GM12878 (cell line): ENCODE data around the gene BTBD9. TPM values are rescaled to one million over a fixed set of nuclear protein-coding genes. Genes with fewer than 3 reads are reported as not detected.

Experiments
- ATAC-seq: fragments of 200-7000 bp; cut with Tn5 transposase; 3 replicates; pipeline ENCODE4 v1.9.1; 2020; ENCODE audit warnings: mild to moderate bottlenecking, moderate library complexity
- BruUV-seq: library from RNA; stranded (reverse); fragments of 400-500 nt; replicated peaks from 2 replicates; lab custom pipeline; 2021; lab: Mats Ljungman, UMichigan
- CTCF ChIA-PET: fragments of 300-600 bp; sonication (Branson Sonifier 250); formaldehyde crosslinking; extraction: SDS; loops from one replicate; lab custom pipeline; 2021; ENCODE audit warnings: inconsistent platforms; lab: Yijun Ruan, JAX
- POLR2A ChIA-PET: fragments of 350-600 bp; formaldehyde crosslinking; extraction: SDS; loops from one replicate; lab custom pipeline; 2021; ENCODE audit warnings: inconsistent platforms; lab: Charles Lee
- RAD21 ChIA-PET: fragments of 300-600 bp; sonication (Branson Sonifier 250); formaldehyde crosslinking; loops from one replicate; lab custom pipeline; 2023; ENCODE audit warnings: antibody characterized with exemption; ENCODE audit not compliant: unreplicated experiment; lab: Charles Lee
- SMC1A ChIA-PET: fragments of 300-600 bp; sonication (Branson Sonifier 250); formaldehyde crosslinking; loops from one replicate; lab custom pipeline; 2023; ENCODE audit not compliant: unreplicated experiment, uncharacterized antibody; lab: Charles Lee
- DNase-seq: peaks from one replicate; pipeline ENCODE4 v3.0.0-alpha.2; 2011; ENCODE audit warnings: low read depth, low spot score
- FAIRE-seq: peaks from 3 replicates; lab custom pipeline; 2011; peaks lifted over from hg19 to GRCh38; lab: Jason Lieb, UNC
- H2AFZ ChIP-seq: 2 replicates; pipeline ENCODE4 v1.6.0; 2011; ENCODE audit warnings: low read depth, low read length, control low read depth; ENCODE audit not compliant: control insufficient read depth
- H3K27ac ChIP-seq: 2 replicates; pipeline ENCODE4 v1.5.1; 2011; ENCODE audit warnings: control low read depth; ENCODE audit not compliant: control insufficient read depth, insufficient read depth
- H3K27me3 ChIP-seq, 2 experiments: replicated peaks in 1 of 2; 2 replicates each; pipeline versions ENCODE4 v1.6.0 to v1.6.1; 2011; ENCODE audit warnings: low read length in 1 of 2; ENCODE audit not compliant: control insufficient read depth in 2 of 2, insufficient read depth in 2 of 2
- H3K36me3 ChIP-seq, 2 experiments: 2 replicates each; pipeline ENCODE4 v1.5.1; 2011; ENCODE audit warnings: low read length in 1 of 2; ENCODE audit not compliant: control insufficient read depth in 2 of 2, insufficient read depth in 2 of 2
- H3K4me1 ChIP-seq: 2 replicates; pipeline ENCODE4 v1.6.1; 2011; ENCODE audit warnings: mild to moderate bottlenecking, low read length, moderate library complexity, mixed read lengths; ENCODE audit not compliant: control insufficient read depth, insufficient read depth
- H3K4me2 ChIP-seq: 2 replicates; pipeline ENCODE4 v1.6.0; 2011; ENCODE audit warnings: control low read depth; ENCODE audit not compliant: control insufficient read depth, insufficient read depth
- H3K4me3 ChIP-seq: fragments of 200-600 bp; sonication (generic); 2 replicates; pipeline ENCODE4 v1.5.1; 2016
- H3K79me2 ChIP-seq: 2 replicates; pipeline ENCODE4 v1.6.0; 2011; ENCODE audit warnings: low read length; ENCODE audit not compliant: control insufficient read depth, insufficient read depth
- H3K9ac ChIP-seq: 2 replicates; pipeline ENCODE4 v1.8.0; 2011; ENCODE audit warnings: low read length, control low read depth, mixed read lengths; ENCODE audit not compliant: control insufficient read depth, insufficient read depth
- H3K9me3 ChIP-seq: replicated peaks from 3 replicates; pipeline ENCODE4 v1.5.1; 2011; ENCODE audit warnings: mild to moderate bottlenecking, low read length; ENCODE audit not compliant: control insufficient read depth, insufficient read depth
- H4K20me1 ChIP-seq: 2 replicates; pipeline ENCODE4 v1.6.0; 2011; ENCODE audit not compliant: control insufficient read depth, insufficient read depth
- ATF7 ChIP-seq: fragments of 450-650 bp; IDR thresholded peaks from 2 replicates; pipeline ENCODE4 v1.6.1; 2016; ENCODE audit warnings: low read depth, mild to moderate bottlenecking
- CBFB ChIP-seq: IDR thresholded peaks from 2 replicates; pipeline ENCODE4 v1.6.1; 2016; ENCODE audit warnings: antibody characterized with exemption, low read depth
- CREM ChIP-seq: IDR thresholded peaks from 2 replicates; pipeline ENCODE4 v1.6.1; 2014; ENCODE audit warnings: antibody characterized with exemption, low read depth
- HCFC1 ChIP-seq: fragments of 150-350 bp; IDR thresholded peaks from 2 replicates; pipeline ENCODE4 v1.6.1; 2014; ENCODE audit warnings: low read length
- MAX ChIP-seq: IDR thresholded peaks from 2 replicates; pipeline ENCODE4 v1.6.1; 2012; ENCODE audit warnings: low read depth, low read length, improper control_type of control experiment
- NBN ChIP-seq: fragments of 450-650 bp; IDR thresholded peaks from 2 replicates; pipeline ENCODE4 v1.6.1; 2016
- NFYA ChIP-seq: IDR thresholded peaks from 2 replicates; pipeline ENCODE4 v1.6.1; 2011; ENCODE audit warnings: low read depth, mild to moderate bottlenecking, low read length, improper control_type of control experiment, borderline replicate concordance
- NR2C1 ChIP-seq: fragments of 450-650 bp; IDR thresholded peaks from 2 replicates; pipeline ENCODE4 v1.6.1; 2017; ENCODE audit warnings: antibody characterized with exemption, mild to moderate bottlenecking, moderate library complexity
- POLR2A ChIP-seq: IDR thresholded peaks from 2 replicates; pipeline ENCODE4 v1.6.1; 2011; ENCODE audit warnings: low read depth, mild to moderate bottlenecking, low read length
- RAD51 ChIP-seq: fragments of 450-650 bp; IDR thresholded peaks from 2 replicates; pipeline ENCODE4 v1.6.1; 2016; ENCODE audit warnings: moderate library complexity, mild to moderate bottlenecking, inconsistent platforms
- RBBP5 ChIP-seq: fragments of 200-600 bp; sonication (generic); conservative IDR thresholded peaks from 2 replicates; pipeline ENCODE4 v1.6.1; 2016
- RELA ChIP-seq: fragments of 450-650 bp; IDR thresholded peaks from 2 replicates; pipeline ENCODE4 v1.8.0; 2014; ENCODE audit warnings: borderline replicate concordance; ENCODE audit not compliant: partially characterized antibody
- SIN3A ChIP-seq: IDR thresholded peaks from 2 replicates; pipeline ENCODE4 v1.6.1; 2012; ENCODE audit warnings: low read depth, low read length, improper control_type of control experiment
- YBX1 ChIP-seq: fragments of 450-650 bp; IDR thresholded peaks from 2 replicates; pipeline ENCODE4 v1.6.1; 2016; ENCODE audit warnings: antibody characterized with exemption
- ZBTB40 ChIP-seq: fragments of 450-650 bp; IDR thresholded peaks from 2 replicates; pipeline ENCODE4 v1.6.1; 2016; ENCODE audit warnings: mild to moderate bottlenecking, moderate library complexity, borderline replicate concordance
- in situ Hi-C: fragments of 300-500 bp; cut with MboI; formaldehyde crosslinking; loops from 9 replicates; pipeline ENCODE4 v1.14.3; 2018; ENCODE audit warnings: mixed read lengths
- intact Hi-C: fragments of 100-400 bp; cut with micrococcal nuclease; formaldehyde crosslinking; loops from one replicate; pipeline ENCODE4 v1.14.2; 2022; ENCODE audit not compliant: unreplicated experiment
- polyA plus RNA-seq, 11 experiments: library from polyadenylated mRNA; depleted of rRNA in 4 of 11; unstranded in 6 of 11; stranded (reverse) in 5 of 11; fragments of >200 nt; fragmentation: Nextera tagmentation in 4 of 11; fragmentation: Illumina TruSeq in 1 of 11; extraction: Ambion mirVana in 4 of 11; extraction: Trizol in 1 of 11; gene quantifications; 1 replicate in 1 of 11; 2 replicates in 10 of 11; pipeline versions ENCODE4 v1.2.1 to v1.2.3, GENCODE V29; 2011 to 2016; ENCODE audit warnings: inconsistent platforms in 2 of 11, missing spikeins in 2 of 11, low read depth in 1 of 11
- total RNA-seq, 4 experiments: library from RNA; depleted of rRNA in 3 of 4; stranded (reverse); fragments of >200 nt in 3 of 4; fragmentation: Illumina TruSeq in 1 of 4; extraction: Trizol in 1 of 4; gene quantifications; 2 replicates each; pipeline versions ENCODE4 v1.2.1 to v1.2.3, GENCODE V29; 2013 to 2021
- TF ChIP-seq, protein P1 (sequence below): IDR thresholded peaks from 2 replicates; pipeline ENCODE4 v1.6.1; 2012; ENCODE audit warnings: low read depth, low read length, improper control_type of control experiment
- TF ChIP-seq, protein P2 (sequence below): fragments of 450-650 bp; formaldehyde crosslinking; IDR thresholded peaks from 2 replicates; pipeline ENCODE4 v1.4.0; 2022; ENCODE audit warnings: mild to moderate bottlenecking, moderate library complexity

The BTBD9 gene
- total and polyA plus RNA-seq, 10 of the 15 experiments (the other 5 are each of a cell fraction or from before 2014, with no cell fraction given), result 0.22 to 8.6 (median 4.6) TPM

DNA sequence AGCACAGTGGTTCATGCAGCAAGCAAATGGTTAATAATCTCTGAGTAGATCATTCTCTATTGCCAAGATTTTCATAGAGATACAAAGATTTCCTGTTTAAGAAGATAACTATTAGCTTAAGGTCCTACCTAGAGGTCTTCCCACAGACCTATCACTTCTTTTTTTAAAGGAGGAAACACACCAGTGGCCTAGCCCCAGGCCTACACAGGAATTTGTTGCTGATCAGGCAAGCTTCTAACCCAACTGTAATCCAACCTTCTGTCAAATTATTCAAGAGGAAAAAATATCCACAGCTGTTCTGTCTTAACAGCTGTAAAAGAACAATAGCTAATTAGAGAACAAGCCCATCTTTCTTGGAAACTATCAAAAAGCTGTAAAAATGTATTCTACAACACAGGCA lies 332.8 kb downstream of the BTBD9 start:
- intact Hi-C loops, result no loop called here
- H3K4me1 ChIP-seq, result peaks cover 40% of the 10 kb centered on the region
- H3K36me3 ChIP-seq, result no peaks in the 10 kb centered on the region
- H3K9me3 ChIP-seq, result peaks cover 2% of the 10 kb centered on the region; the same call in 2 of the 3 replicates
- DNase-seq (no peak), FAIRE-seq (no peak), ATAC-seq (peak; percentile 70)
- H4K20me1 ChIP-seq, result no peaks in the 10 kb centered on the region
- RAD21 ChIA-PET, result interaction anchor here (0.7 to 1.5 kb wide), 5 partner anchors 45 to 176 kb away, joined by 3 to 4 read pairs (median 3); no protein-coding TSS in a partner anchor
- peak overlapping the region; percentile 21; the same call in 1 of the 2 replicates for H3K9ac ChIP-seq
- SMC1A ChIA-PET, result interaction anchor here (0.7 to 2.1 kb wide), 13 partner anchors 9 to 657 kb away, joined by 3 to 9 read pairs (median 4); no protein-coding TSS in a partner anchor
- H3K4me2 ChIP-seq, result peak overlapping the region; percentile 54; the same call in 1 of the 2 replicates
- no TSS peak for BruUV-seq
- no peaks in the 10 kb centered on the region for H3K79me2 ChIP-seq
- no peaks in the 10 kb centered on the region for H3K27me3 ChIP-seq
- CTCF ChIA-PET, result interaction anchor here (0.9 to 1.4 kb wide), 3 partner anchors 12 to 264 kb away, joined by 3 to 7 read pairs (median 4); no protein-coding TSS in a partner anchor
- no peak overlapping the region for H2AFZ ChIP-seq
- POLR2A ChIA-PET, result interaction anchor here (0.6 to 1.9 kb wide), 3 partner anchors 9 to 324 kb away, joined by 6 to 7 read pairs (median 6); no protein-coding TSS in a partner anchor
- in situ Hi-C loops, result no loop called here
- H3K4me3 ChIP-seq, result no peak overlapping the region
- H3K27ac ChIP-seq, result peak overlapping the region; percentile 82
- no peak for TF ChIP-seq NFYA
- TF ChIP-seq CBFB, result no peak
- TF ChIP-seq POLR2A, result no peak
- no peak for TF ChIP-seq HCFC1
- no peak for TF ChIP-seq CREM
- TF ChIP-seq, protein P1, sequence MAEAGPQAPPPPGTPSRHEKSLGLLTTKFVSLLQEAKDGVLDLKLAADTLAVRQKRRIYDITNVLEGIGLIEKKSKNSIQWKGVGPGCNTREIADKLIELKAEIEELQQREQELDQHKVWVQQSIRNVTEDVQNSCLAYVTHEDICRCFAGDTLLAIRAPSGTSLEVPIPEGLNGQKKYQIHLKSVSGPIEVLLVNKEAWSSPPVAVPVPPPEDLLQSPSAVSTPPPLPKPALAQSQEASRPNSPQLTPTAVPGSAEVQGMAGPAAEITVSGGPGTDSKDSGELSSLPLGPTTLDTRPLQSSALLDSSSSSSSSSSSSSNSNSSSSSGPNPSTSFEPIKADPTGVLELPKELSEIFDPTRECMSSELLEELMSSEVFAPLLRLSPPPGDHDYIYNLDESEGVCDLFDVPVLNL, result no peak
- no peak for TF ChIP-seq RBBP5
- TF ChIP-seq NR2C1, result no peak
- no peak for TF ChIP-seq ATF7
- no peak for TF ChIP-seq SIN3A
- TF ChIP-seq YBX1, result no peak
- TF ChIP-seq RELA, result no peak
- TF ChIP-seq ZBTB40, result no peak
- no peak for TF ChIP-seq RAD51
- no peak for TF ChIP-seq MAX
- TF ChIP-seq NBN, result no peak
- TF ChIP-seq, protein P2, sequence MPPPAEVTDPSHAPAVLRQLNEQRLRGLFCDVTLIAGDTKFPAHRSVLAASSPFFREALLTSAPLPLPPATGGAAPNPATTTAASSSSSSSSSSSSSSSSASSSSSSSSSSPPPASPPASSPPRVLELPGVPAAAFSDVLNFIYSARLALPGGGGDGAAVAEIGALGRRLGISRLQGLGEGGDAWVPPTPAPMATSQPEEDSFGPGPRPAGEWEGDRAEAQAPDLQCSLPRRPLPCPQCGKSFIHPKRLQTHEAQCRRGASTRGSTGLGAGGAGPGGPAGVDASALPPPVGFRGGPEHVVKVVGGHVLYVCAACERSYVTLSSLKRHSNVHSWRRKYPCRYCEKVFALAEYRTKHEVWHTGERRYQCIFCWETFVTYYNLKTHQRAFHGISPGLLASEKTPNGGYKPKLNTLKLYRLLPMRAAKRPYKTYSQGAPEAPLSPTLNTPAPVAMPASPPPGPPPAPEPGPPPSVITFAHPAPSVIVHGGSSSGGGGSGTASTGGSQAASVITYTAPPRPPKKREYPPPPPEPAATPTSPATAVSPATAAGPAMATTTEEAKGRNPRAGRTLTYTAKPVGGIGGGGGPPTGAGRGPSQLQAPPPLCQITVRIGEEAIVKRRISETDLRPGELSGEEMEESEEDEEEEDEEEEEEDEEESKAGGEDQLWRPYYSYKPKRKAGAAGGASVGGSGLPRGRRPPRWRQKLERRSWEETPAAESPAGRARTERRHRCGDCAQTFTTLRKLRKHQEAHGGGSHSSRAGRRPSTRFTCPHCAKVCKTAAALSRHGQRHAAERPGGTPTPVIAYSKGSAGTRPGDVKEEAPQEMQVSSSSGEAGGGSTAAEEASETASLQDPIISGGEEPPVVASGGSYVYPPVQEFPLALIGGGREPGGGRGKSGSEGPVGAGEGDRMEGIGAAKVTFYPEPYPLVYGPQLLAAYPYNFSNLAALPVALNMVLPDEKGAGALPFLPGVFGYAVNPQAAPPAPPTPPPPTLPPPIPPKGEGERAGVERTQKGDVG, result no peak
